HCT116 (cell line): ENCODE data around the gene SACM1L. TPM values are rescaled to one million over a fixed set of nuclear protein-coding genes. Genes with fewer than 3 reads are reported as not detected.

Source experiments
- ATAC-seq: fragments of 200-7000 bp; cut with Tn5 transposase; 2 replicates; pipeline ENCODE4 v1.9.1; 2020; ENCODE audit warnings: mild to moderate bottlenecking, moderate library complexity
- BruUV-seq: library from RNA; stranded (reverse); fragments of 400-500 nt; replicated peaks from 2 replicates; lab custom pipeline; 2021; lab: Mats Ljungman, UMichigan
- CTCF ChIA-PET: fragments of 300-600 bp; sonication (Branson Sonifier 250); formaldehyde crosslinking; loops from one replicate; lab custom pipeline; 2021; ENCODE audit warnings: antibody characterized with exemption; lab: Charles Lee
- POLR2A ChIA-PET: fragments of 300-600, 350-600 bp; sonication (Branson Sonifier 250); formaldehyde crosslinking; loops from one replicate; lab custom pipeline; 2021; ENCODE audit warnings: antibody characterized with exemption; lab: Charles Lee
- RAD21 ChIA-PET, 2 experiments: fragments of 300-600 bp; sonication (Branson Sonifier 250); formaldehyde crosslinking; loops; one replicate each; lab custom pipeline; 2023; ENCODE audit warnings: low total read pairs in 2 of 2; ENCODE audit not compliant: uncharacterized antibody in 2 of 2, unreplicated experiment in 2 of 2, low non-redundant PET in 1 of 2; lab: Charles Lee
- DNase-seq: peaks from one replicate; pipeline ENCODE4 v3.0.0-alpha.2; 2010; ENCODE audit warnings: low read depth, low spot score
- H2AFZ ChIP-seq: fragments of 200-600 bp; shearing (Covaris generic), sonication (generic); 2 replicates; pipeline ENCODE4 v1.6.1; 2017; ENCODE audit warnings: low read depth, mixed run types, mixed read lengths, antibody characterized with exemption, low read length; ENCODE audit not compliant: poor library complexity, severe bottlenecking
- H3K27ac ChIP-seq: 2 replicates; pipeline ENCODE4 v1.5.1; 2012; ENCODE audit warnings: low read depth, low read length
- H3K27me3 ChIP-seq: fragments of 200-600 bp; sonication (generic); 2 replicates; pipeline ENCODE4 v1.6.1; 2016; ENCODE audit warnings: mixed run types, low read length, mixed read lengths; ENCODE audit not compliant: insufficient read depth
- H3K36me3 ChIP-seq, 2 experiments: fragments of 200-500 bp in 1 of 2; fragments of 200-600 bp in 1 of 2; sonication (Bioruptor generic) in 1 of 2; sonication (generic) in 1 of 2; 2 replicates each; pipeline versions ENCODE4 v1.5.1 to v1.6.1; 2014 to 2016; ENCODE audit warnings: low read length in 2 of 2, inconsistent platforms in 1 of 2, mixed read lengths in 1 of 2, mixed run types in 1 of 2; ENCODE audit not compliant: insufficient read depth in 2 of 2, control insufficient read depth in 1 of 2
- H3K4me1 ChIP-seq, 2 experiments: fragments of 200-600 bp in 1 of 2; sonication (generic) in 1 of 2; 2 replicates each; pipeline versions ENCODE4 v1.5.1 to v1.6.1; 2012 to 2017; ENCODE audit warnings: low read length in 2 of 2, inconsistent platforms in 1 of 2, mild to moderate bottlenecking in 1 of 2, mixed read lengths in 1 of 2, mixed run types in 1 of 2, moderate library complexity in 1 of 2; ENCODE audit not compliant: insufficient read depth in 2 of 2, control insufficient read depth in 1 of 2
- H3K4me2 ChIP-seq: fragments of 200-600 bp; sonication (generic); 2 replicates; pipeline ENCODE4 v1.6.1; 2017; ENCODE audit warnings: mixed run types, low read length, mixed read lengths
- H3K4me3 ChIP-seq, 2 experiments: fragments of 200-600 bp in 1 of 2; sonication (generic) in 1 of 2; replicated peaks in 1 of 2; 2 replicates each; pipeline ENCODE4 v1.5.1; 2011 to 2016; ENCODE audit warnings: low read length in 2 of 2, control low read depth in 1 of 2, low read depth in 1 of 2, mild to moderate bottlenecking in 1 of 2, mixed read lengths in 1 of 2, mixed run types in 1 of 2
- H3K79me2 ChIP-seq: fragments of 200-600 bp; sonication (generic); 2 replicates; pipeline ENCODE4 v1.6.1; 2017; ENCODE audit warnings: mild to moderate bottlenecking, mixed run types, low read length, moderate library complexity, mixed read lengths; ENCODE audit not compliant: insufficient read depth
- H3K9ac ChIP-seq: fragments of 200-600 bp; sonication (generic); 2 replicates; pipeline ENCODE4 v1.6.1; 2016; ENCODE audit warnings: low read length, mixed read lengths
- H3K9me2 ChIP-seq: fragments of 200-600 bp; sonication (generic), shearing (Covaris generic); 2 replicates; pipeline ENCODE4 v1.6.1; 2017; ENCODE audit warnings: mixed run types, mild to moderate bottlenecking, moderate library complexity; ENCODE audit not compliant: insufficient read depth
- H3K9me3 ChIP-seq, 2 experiments: fragments of 200-500 bp in 1 of 2; fragments of 200-600 bp in 1 of 2; sonication (Bioruptor generic) in 1 of 2; sonication (generic) in 1 of 2; 2 replicates each; pipeline ENCODE4 v1.6.1; 2014 to 2017; ENCODE audit warnings: low read length in 2 of 2, mixed read lengths in 2 of 2, inconsistent platforms in 1 of 2, low read depth in 1 of 2, mild to moderate bottlenecking in 1 of 2, mixed run types in 1 of 2, moderate library complexity in 1 of 2; ENCODE audit not compliant: control insufficient read depth in 1 of 2, insufficient read depth in 1 of 2
- H4K20me1 ChIP-seq: fragments of 200-600 bp; sonication (generic), shearing (Covaris generic); 2 replicates; pipeline ENCODE4 v1.6.1; 2017; ENCODE audit warnings: mixed run types, mild to moderate bottlenecking, moderate library complexity; ENCODE audit not compliant: insufficient read depth
- ATF3 ChIP-seq: IDR thresholded peaks from 2 replicates; pipeline ENCODE4 v1.6.1; 2012
- CBX3 ChIP-seq: IDR thresholded peaks from 2 replicates; pipeline ENCODE4 v1.6.1; 2012; ENCODE audit warnings: low read depth
- CEBPB ChIP-seq: IDR thresholded peaks from 2 replicates; pipeline ENCODE4 v1.6.1; 2012; ENCODE audit warnings: low read depth
- EGR1 ChIP-seq: IDR thresholded peaks from 2 replicates; pipeline ENCODE4 v1.6.1; 2012; ENCODE audit warnings: low read depth
- ELF1 ChIP-seq: IDR thresholded peaks from 2 replicates; pipeline ENCODE4 v1.6.1; 2012; ENCODE audit warnings: low read depth, borderline replicate concordance
- EZH2 ChIP-seq: fragments of 200-600 bp; sonication (generic); IDR thresholded peaks from 2 replicates; pipeline ENCODE4 v1.6.1; 2017; ENCODE audit warnings: antibody characterized with exemption, mixed run types
- JUND ChIP-seq: IDR thresholded peaks from 2 replicates; pipeline ENCODE4 v1.6.1; 2012
- MAX ChIP-seq: IDR thresholded peaks from 2 replicates; pipeline ENCODE4 v1.6.1; 2012
- POLR2A ChIP-seq: IDR thresholded peaks from 2 replicates; pipeline ENCODE4 v1.7.0; 2011; ENCODE audit warnings: borderline replicate concordance; ENCODE audit not compliant: insufficient read depth, insufficient read length; ENCODE audit errors: extremely low read depth
- POLR2AphosphoS5 ChIP-seq: IDR thresholded peaks from 2 replicates; pipeline ENCODE4 v1.6.1; 2011; ENCODE audit warnings: mild to moderate bottlenecking, low read depth, low read length, moderate library complexity
- RAD21 ChIP-seq: IDR thresholded peaks from 2 replicates; pipeline ENCODE4 v1.6.1; 2012; ENCODE audit warnings: low read depth, mild to moderate bottlenecking
- REST ChIP-seq: IDR thresholded peaks from 2 replicates; pipeline ENCODE4 v1.6.1; 2012; ENCODE audit warnings: low read depth
- SP1 ChIP-seq: IDR thresholded peaks from 2 replicates; pipeline ENCODE4 v1.6.1; 2012; ENCODE audit warnings: low read depth
- SRF ChIP-seq: IDR thresholded peaks from 2 replicates; pipeline ENCODE4 v1.6.1; 2012; ENCODE audit warnings: low read depth
- TCF7L2 ChIP-seq: IDR thresholded peaks from 2 replicates; pipeline ENCODE4 v1.7.0; 2011; ENCODE audit warnings: borderline replicate concordance, inconsistent platforms; ENCODE audit not compliant: insufficient read depth, insufficient read length; ENCODE audit errors: extremely low read depth
- YY1 ChIP-seq: IDR thresholded peaks from 2 replicates; pipeline ENCODE4 v1.6.1; 2011; ENCODE audit warnings: low read length, low read depth, moderate library complexity, mild to moderate bottlenecking; ENCODE audit not compliant: insufficient replicate concordance; ENCODE audit errors: extremely low read depth
- ZBTB33 ChIP-seq: IDR thresholded peaks from 2 replicates; pipeline ENCODE4 v1.6.1; 2011; ENCODE audit warnings: mild to moderate bottlenecking, low read length, moderate library complexity; ENCODE audit not compliant: insufficient replicate concordance; ENCODE audit errors: extremely low read depth
- ZFX ChIP-seq: fragments of 450-650 bp; IDR thresholded peaks from 2 replicates; pipeline ENCODE4 v1.6.1; 2017
- ZNF274 ChIP-seq: fragments of 200-500 bp; sonication (Bioruptor generic); IDR thresholded peaks from 2 replicates; pipeline ENCODE4 v1.6.1; 2014; ENCODE audit warnings: mild to moderate bottlenecking, low read depth, low read length, inconsistent platforms
- intact Hi-C: fragments of 100-400 bp; cut with micrococcal nuclease; formaldehyde crosslinking; loops from 2 replicates; pipeline ENCODE4 v1.10.0; 2022
- total RNA-seq: library from RNA; stranded (reverse); gene quantifications from one replicate; pipeline ENCODE4 v1.2.1, GENCODE V29; 2021; ENCODE audit not compliant: unreplicated experiment

Gene SACM1L
- total RNA-seq, 1 experiment from 2014 or later = 27.3 TPM

- DNase-seq = no peak
- RAD21 ChIA-PET = no interaction called here
- Histone ChIP-seq H3K4me1 (peaks cover 8 to 20% of the 10 kb centered on the region in 2 experiments; a peak in 3 of 4 replicates), H3K9me3 (no peaks in the 10 kb centered on the region)
- CTCF ChIA-PET = no interaction called here
- no TSS peak for BruUV-seq
- TF ChIP-seq CEBPB (no peak), REST (no peak), JUND (no peak), ZBTB33 (no peak), ELF1 (no peak), ATF3 (no peak), ZFX (no peak), YY1 (no peak), TCF7L2 (no peak), POLR2AphosphoS5 (no peak), EGR1 (no peak), CBX3 (no peak), EZH2 (no peak), MAX (no peak), RAD21 (no peak), SP1 (no peak), POLR2A (no peak), ZNF274 (no peak), SRF (no peak)
- TF ChIP-seq, all 23 proteins: peak for 0
- no peak overlapping the region for H3K27ac ChIP-seq
- no peaks in the 10 kb centered on the region for H3K9me2 ChIP-seq
- H3K27me3 ChIP-seq = no peaks in the 10 kb centered on the region
- intact Hi-C loops = no loop called here
- ATAC-seq = no peak
- H3K4me3 ChIP-seq = no peak overlapping the region
- 0 out of 4 replicates have a peak, but pooled peaks cover 0 to 4% of the 10 kb centered on the region in 2 experiments for H3K36me3 ChIP-seq
- H3K9ac ChIP-seq = no peak overlapping the region
- H3K79me2 ChIP-seq = peaks cover 83% of the 10 kb centered on the region
- H4K20me1 ChIP-seq = no peaks in the 10 kb centered on the region; the same call in 1 of the 2 replicates
- no peak overlapping the region for H3K4me2 ChIP-seq
- no peak overlapping the region for H2AFZ ChIP-seq
- POLR2A ChIA-PET = no interaction called here
These were observed 3.7 kb downstream of the SACM1L start for GRCh38 chr3:45692866-45693265.
